Measurements from ENCODE around the gene DISC1.

DNA sequence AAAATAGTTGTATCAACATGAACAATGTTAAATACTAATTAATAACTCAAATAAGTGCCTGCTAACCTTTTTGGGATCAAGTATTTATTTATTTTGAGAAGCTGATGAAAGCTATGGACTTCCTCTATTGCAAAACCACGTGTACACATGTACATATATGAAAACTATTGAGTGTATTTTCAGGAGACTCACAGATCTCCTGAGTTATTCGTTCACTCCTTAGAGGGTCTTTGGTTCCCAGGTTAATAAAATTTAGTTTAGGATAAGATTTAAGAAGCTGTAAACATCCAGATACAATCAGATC, 130.5 kb downstream of the DISC1 start:
- TF ChIP-seq, protein P1, sequence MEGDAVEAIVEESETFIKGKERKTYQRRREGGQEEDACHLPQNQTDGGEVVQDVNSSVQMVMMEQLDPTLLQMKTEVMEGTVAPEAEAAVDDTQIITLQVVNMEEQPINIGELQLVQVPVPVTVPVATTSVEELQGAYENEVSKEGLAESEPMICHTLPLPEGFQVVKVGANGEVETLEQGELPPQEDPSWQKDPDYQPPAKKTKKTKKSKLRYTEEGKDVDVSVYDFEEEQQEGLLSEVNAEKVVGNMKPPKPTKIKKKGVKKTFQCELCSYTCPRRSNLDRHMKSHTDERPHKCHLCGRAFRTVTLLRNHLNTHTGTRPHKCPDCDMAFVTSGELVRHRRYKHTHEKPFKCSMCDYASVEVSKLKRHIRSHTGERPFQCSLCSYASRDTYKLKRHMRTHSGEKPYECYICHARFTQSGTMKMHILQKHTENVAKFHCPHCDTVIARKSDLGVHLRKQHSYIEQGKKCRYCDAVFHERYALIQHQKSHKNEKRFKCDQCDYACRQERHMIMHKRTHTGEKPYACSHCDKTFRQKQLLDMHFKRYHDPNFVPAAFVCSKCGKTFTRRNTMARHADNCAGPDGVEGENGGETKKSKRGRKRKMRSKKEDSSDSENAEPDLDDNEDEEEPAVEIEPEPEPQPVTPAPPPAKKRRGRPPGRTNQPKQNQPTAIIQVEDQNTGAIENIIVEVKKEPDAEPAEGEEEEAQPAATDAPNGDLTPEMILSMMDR (IDR thresholded peaks at IDR 0.05), result no peak
- TF ChIP-seq POLR2AphosphoS5 (IDR thresholded peaks at IDR 0.05; ENCODE audit: insufficient read depth in 1 of 2, low read depth in 1 of 2), result no peak

All from vagina (tissue), 2 donors.